IMR-90 (cell line): ENCODE data around the gene PRKAG2.

Source experiments
- BHLHE40 ChIP-seq: fragments of 150-350 bp; IDR thresholded peaks from 2 replicates; pipeline ENCODE4 v1.6.1; 2016; ENCODE audit warnings: mild to moderate bottlenecking, low read depth, low read length
- MAZ ChIP-seq: IDR thresholded peaks from 2 replicates; pipeline ENCODE4 v1.6.1; 2012; ENCODE audit warnings: low read depth, mild to moderate bottlenecking, low read length, improper control_type of control experiment, moderate library complexity, borderline replicate concordance
- TF ChIP-seq, protein P1 (sequence below): conservative IDR thresholded peaks from 2 replicates; pipeline ENCODE4 v1.5.1; 2012; ENCODE audit warnings: mild to moderate bottlenecking, low read depth, low read length, improper control_type of control experiment
- TF ChIP-seq, protein P2 (sequence below): fragments of 150-350 bp; IDR thresholded peaks from 2 replicates; pipeline ENCODE4 v1.6.1; 2017; ENCODE audit warnings: mild to moderate bottlenecking, antibody characterized with exemption, low read length, low read depth

DNA sequence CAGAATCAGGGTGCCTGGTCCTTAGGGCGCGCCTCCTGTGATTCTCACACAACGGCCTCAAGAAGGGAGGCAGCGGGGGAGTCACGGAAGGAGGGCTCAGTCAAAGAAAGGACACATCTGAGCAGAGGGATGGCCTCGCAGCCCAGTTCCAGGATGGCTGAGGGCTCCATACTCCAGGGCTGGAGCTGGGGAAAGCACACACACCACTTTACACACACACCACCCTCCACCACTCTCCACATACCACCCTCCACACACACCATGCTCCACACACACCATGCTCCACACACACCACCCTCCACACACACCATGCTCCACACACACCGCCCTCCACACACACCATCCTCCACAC lies 22.2 kb downstream of the PRKAG2 start:
- TF ChIP-seq, protein P1, sequence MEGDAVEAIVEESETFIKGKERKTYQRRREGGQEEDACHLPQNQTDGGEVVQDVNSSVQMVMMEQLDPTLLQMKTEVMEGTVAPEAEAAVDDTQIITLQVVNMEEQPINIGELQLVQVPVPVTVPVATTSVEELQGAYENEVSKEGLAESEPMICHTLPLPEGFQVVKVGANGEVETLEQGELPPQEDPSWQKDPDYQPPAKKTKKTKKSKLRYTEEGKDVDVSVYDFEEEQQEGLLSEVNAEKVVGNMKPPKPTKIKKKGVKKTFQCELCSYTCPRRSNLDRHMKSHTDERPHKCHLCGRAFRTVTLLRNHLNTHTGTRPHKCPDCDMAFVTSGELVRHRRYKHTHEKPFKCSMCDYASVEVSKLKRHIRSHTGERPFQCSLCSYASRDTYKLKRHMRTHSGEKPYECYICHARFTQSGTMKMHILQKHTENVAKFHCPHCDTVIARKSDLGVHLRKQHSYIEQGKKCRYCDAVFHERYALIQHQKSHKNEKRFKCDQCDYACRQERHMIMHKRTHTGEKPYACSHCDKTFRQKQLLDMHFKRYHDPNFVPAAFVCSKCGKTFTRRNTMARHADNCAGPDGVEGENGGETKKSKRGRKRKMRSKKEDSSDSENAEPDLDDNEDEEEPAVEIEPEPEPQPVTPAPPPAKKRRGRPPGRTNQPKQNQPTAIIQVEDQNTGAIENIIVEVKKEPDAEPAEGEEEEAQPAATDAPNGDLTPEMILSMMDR, result no peak
- TF ChIP-seq BHLHE40, result no peak
- TF ChIP-seq, protein P2, sequence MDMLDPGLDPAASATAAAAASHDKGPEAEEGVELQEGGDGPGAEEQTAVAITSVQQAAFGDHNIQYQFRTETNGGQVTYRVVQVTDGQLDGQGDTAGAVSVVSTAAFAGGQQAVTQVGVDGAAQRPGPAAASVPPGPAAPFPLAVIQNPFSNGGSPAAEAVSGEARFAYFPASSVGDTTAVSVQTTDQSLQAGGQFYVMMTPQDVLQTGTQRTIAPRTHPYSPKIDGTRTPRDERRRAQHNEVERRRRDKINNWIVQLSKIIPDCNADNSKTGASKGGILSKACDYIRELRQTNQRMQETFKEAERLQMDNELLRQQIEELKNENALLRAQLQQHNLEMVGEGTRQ, result no peak
- TF ChIP-seq MAZ, result no peak
